ENCODE results near the gene ABCA13.

ABCA13 gene

DNA sequence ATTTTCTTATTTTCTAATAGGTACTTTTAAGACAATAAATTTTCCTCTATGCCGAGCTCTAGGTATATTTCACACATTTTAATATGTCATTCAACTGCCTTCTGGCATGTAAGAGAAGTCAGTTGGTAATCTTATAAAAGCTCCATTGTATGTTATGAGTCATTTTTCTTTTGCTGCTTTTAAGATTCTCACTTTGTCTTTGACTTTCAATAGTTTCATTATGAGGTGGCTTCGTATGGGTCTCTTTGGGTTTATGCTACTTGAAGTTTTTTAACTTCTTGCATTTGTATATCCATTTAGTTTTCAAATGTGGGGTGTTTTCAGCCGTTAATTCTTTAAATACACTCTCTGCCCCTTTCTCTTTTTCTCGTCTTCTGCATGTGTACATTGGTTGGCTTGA lies 80.5 kb downstream of the ABCA13 start:
- Histone ChIP-seq H3K23ac (ENCODE audit: low read length in 2 of 2) (no peak overlapping the region), H2BK12ac (ENCODE audit: low read length in 2 of 2) (no peak overlapping the region), H3K9me3 (ENCODE audit: control insufficient read depth, low read length) (peaks cover 3% of the 10 kb centered on the region), H2BK120ac (ENCODE audit: low read depth, low read length) (no peak overlapping the region), H2BK15ac (ENCODE audit: low read depth, poor library complexity, severe bottlenecking) (no peak overlapping the region), H3K79me1 (replicated peaks; ENCODE audit: low read length, poor library complexity, severe bottlenecking) (no peaks in the 10 kb centered on the region), H2BK5ac (ENCODE audit: low read depth, low read length, poor library complexity, severe bottlenecking) (no peak overlapping the region), H3K4ac (ENCODE audit: low read depth in 1 of 2, low read length in 2 of 2) (no peak overlapping the region), H3K4me2 (ENCODE audit: low read length, poor library complexity, severe bottlenecking) (no peak overlapping the region), H3K9ac (ENCODE audit: low read length) (no peak overlapping the region), H2AFZ (ENCODE audit: low read depth, low read length) (no peak overlapping the region), H4K91ac (ENCODE audit: low read length) (no peak overlapping the region), H3K14ac (ENCODE audit: low read length in 2 of 2) (no peak overlapping the region), H4K8ac (ENCODE audit: low read length) (no peak overlapping the region), H3K27me3 (ENCODE audit: control insufficient read depth in 1 of 2, insufficient read depth in 1 of 2, low read length in 2 of 2) (no peaks in the 10 kb centered on the region), H2AK5ac (ENCODE audit: low read length, severe bottlenecking) (no peak overlapping the region), H3K4me1 (ENCODE audit: control insufficient read depth, insufficient read depth, low read depth, low read length) (no peaks in the 10 kb centered on the region), H3K36me3 (ENCODE audit: control insufficient read depth in 1 of 2, insufficient read depth in 2 of 2, low read depth in 1 of 2, low read length in 2 of 2) (no peaks in the 10 kb centered on the region), H3K4me3 (ENCODE audit: insufficient read depth in 1 of 2, low read depth in 1 of 2, low read length in 2 of 2) (no peak overlapping the region), H3K18ac (ENCODE audit: low read depth in 1 of 2, low read length in 2 of 2) (no peak overlapping the region), H3K27ac (ENCODE audit: low read length, poor library complexity, severe bottlenecking) (no peak overlapping the region)
- DNase-seq, result no peak
- WGBS, result no CpG with 5 or more reads among the region's 4 CpGs

DNA sequence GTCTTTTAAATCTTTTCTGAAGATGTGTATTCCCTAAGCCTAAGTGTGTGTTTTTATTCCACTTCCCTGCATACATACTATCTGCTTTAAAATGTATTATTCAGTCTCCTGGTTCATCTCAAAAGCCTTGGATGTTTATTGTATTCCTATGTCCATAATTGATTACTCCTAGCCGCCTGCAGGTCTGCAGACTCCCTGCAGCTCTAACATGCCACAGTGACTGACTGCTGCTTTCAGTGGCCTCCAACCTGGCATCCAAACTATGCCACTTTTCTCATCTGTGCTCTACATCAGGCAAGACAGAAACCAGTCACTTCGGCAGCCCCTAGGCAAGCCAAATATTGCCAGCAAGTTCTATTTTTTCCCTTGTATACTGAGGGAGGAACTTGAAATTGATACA lies 81.7 kb downstream of the ABCA13 start:
- 41% methylated on average over 1 of the region's 2 CpGs for WGBS
- no peak overlapping the region for H3K23ac ChIP-seq (ENCODE audit: low read length in 2 of 2)
- no peak overlapping the region for H3K18ac ChIP-seq (ENCODE audit: low read depth in 1 of 2, low read length in 2 of 2)
- H3K4me2 ChIP-seq (ENCODE audit: low read length, poor library complexity, severe bottlenecking), result no peak overlapping the region
- no peak overlapping the region for H2BK120ac ChIP-seq (ENCODE audit: low read depth, low read length)
- no peak overlapping the region for H3K4me3 ChIP-seq (ENCODE audit: insufficient read depth in 1 of 2, low read depth in 1 of 2, low read length in 2 of 2)
- H3K79me1 ChIP-seq (replicated peaks; ENCODE audit: low read length, poor library complexity, severe bottlenecking), result no peaks in the 10 kb centered on the region
- no peak overlapping the region for H2BK15ac ChIP-seq (ENCODE audit: low read depth, poor library complexity, severe bottlenecking)
- H3K27ac ChIP-seq (ENCODE audit: low read length, poor library complexity, severe bottlenecking), result no peak overlapping the region
- H3K9me3 ChIP-seq (ENCODE audit: control insufficient read depth, low read length), result peaks cover 3% of the 10 kb centered on the region
- no peaks in the 10 kb centered on the region for H3K36me3 ChIP-seq (ENCODE audit: control insufficient read depth in 1 of 2, insufficient read depth in 2 of 2, low read depth in 1 of 2, low read length in 2 of 2)
- no peak overlapping the region for H2AK5ac ChIP-seq (ENCODE audit: low read length, severe bottlenecking)
- no peak overlapping the region for H3K9ac ChIP-seq (ENCODE audit: low read length)
- H2AFZ ChIP-seq (ENCODE audit: low read depth, low read length), result no peak overlapping the region
- no peak for DNase-seq
- no peak overlapping the region for H2BK12ac ChIP-seq (ENCODE audit: low read length in 2 of 2)
- no peaks in the 10 kb centered on the region for H3K27me3 ChIP-seq (ENCODE audit: control insufficient read depth in 1 of 2, insufficient read depth in 1 of 2, low read length in 2 of 2)
- H4K8ac ChIP-seq (ENCODE audit: low read length), result no peak overlapping the region
- no peaks in the 10 kb centered on the region for H3K4me1 ChIP-seq (ENCODE audit: control insufficient read depth, insufficient read depth, low read depth, low read length)
- H2BK5ac ChIP-seq (ENCODE audit: low read depth, low read length, poor library complexity, severe bottlenecking), result no peak overlapping the region
- H3K4ac ChIP-seq (ENCODE audit: low read depth in 1 of 2, low read length in 2 of 2), result no peak overlapping the region
- H3K14ac ChIP-seq (ENCODE audit: low read length in 2 of 2), result no peak overlapping the region
- no peak overlapping the region for H4K91ac ChIP-seq (ENCODE audit: low read length)

DNA sequence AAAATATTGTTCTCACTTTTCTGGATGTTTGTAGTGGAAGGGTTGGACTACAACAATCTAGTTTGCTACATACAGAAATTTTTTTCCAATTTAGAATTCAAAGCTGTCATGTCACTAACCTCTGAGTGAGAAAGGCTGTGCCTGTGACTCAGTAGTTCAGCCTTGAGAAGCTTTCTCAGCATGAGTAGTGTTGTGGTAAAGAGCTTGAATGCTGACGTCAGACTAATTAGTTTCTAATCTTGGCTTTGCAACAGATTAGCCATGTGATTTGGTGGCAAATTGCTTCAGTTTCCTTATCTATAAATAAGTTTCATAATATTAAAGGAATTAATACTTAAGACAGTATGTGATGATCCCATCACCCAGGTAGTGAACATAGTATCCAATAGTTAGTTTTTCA lies 83.8 kb downstream of the ABCA13 start:
- H3K9ac ChIP-seq (ENCODE audit: low read length), result peak overlapping the region; percentile 69
- no peak overlapping the region for H3K23ac ChIP-seq (ENCODE audit: low read length in 2 of 2)
- no peaks in the 10 kb centered on the region for H3K4me1 ChIP-seq (ENCODE audit: control insufficient read depth, insufficient read depth, low read depth, low read length)
- no peak overlapping the region for H4K8ac ChIP-seq (ENCODE audit: low read length)
- no peak for DNase-seq
- no peak overlapping the region for H4K91ac ChIP-seq (ENCODE audit: low read length)
- H3K9me3 ChIP-seq (ENCODE audit: control insufficient read depth, low read length), result peaks cover 3% of the 10 kb centered on the region
- H2AFZ ChIP-seq (ENCODE audit: low read depth, low read length), result no peak overlapping the region
- no peak overlapping the region for H3K4ac ChIP-seq (ENCODE audit: low read depth in 1 of 2, low read length in 2 of 2)
- no peak overlapping the region for H2BK15ac ChIP-seq (ENCODE audit: low read depth, poor library complexity, severe bottlenecking)
- H3K14ac ChIP-seq (ENCODE audit: low read length in 2 of 2), result no peak overlapping the region
- no peak overlapping the region for H3K18ac ChIP-seq (ENCODE audit: low read depth in 1 of 2, low read length in 2 of 2)
- no peaks in the 10 kb centered on the region for H3K27me3 ChIP-seq (ENCODE audit: control insufficient read depth in 1 of 2, insufficient read depth in 1 of 2, low read length in 2 of 2)
- H3K36me3 ChIP-seq (ENCODE audit: control insufficient read depth in 1 of 2, insufficient read depth in 2 of 2, low read depth in 1 of 2, low read length in 2 of 2), result no peaks in the 10 kb centered on the region
- no peak overlapping the region for H2BK12ac ChIP-seq (ENCODE audit: low read length in 2 of 2)
- no peak overlapping the region for H3K4me3 ChIP-seq (ENCODE audit: insufficient read depth in 1 of 2, low read depth in 1 of 2, low read length in 2 of 2)
- H3K79me1 ChIP-seq (replicated peaks; ENCODE audit: low read length, poor library complexity, severe bottlenecking), result no peaks in the 10 kb centered on the region
- no CpG with 5 or more reads among the region's 1 CpG for WGBS
- no peak overlapping the region for H2AK5ac ChIP-seq (ENCODE audit: low read length, severe bottlenecking)
- H2BK5ac ChIP-seq (ENCODE audit: low read depth, low read length, poor library complexity, severe bottlenecking), result no peak overlapping the region
- H3K4me2 ChIP-seq (ENCODE audit: low read length, poor library complexity, severe bottlenecking), result no peak overlapping the region
- H3K27ac ChIP-seq (ENCODE audit: low read length, poor library complexity, severe bottlenecking), result no peak overlapping the region
- H2BK120ac ChIP-seq (ENCODE audit: low read depth, low read length), result no peak overlapping the region

DNA sequence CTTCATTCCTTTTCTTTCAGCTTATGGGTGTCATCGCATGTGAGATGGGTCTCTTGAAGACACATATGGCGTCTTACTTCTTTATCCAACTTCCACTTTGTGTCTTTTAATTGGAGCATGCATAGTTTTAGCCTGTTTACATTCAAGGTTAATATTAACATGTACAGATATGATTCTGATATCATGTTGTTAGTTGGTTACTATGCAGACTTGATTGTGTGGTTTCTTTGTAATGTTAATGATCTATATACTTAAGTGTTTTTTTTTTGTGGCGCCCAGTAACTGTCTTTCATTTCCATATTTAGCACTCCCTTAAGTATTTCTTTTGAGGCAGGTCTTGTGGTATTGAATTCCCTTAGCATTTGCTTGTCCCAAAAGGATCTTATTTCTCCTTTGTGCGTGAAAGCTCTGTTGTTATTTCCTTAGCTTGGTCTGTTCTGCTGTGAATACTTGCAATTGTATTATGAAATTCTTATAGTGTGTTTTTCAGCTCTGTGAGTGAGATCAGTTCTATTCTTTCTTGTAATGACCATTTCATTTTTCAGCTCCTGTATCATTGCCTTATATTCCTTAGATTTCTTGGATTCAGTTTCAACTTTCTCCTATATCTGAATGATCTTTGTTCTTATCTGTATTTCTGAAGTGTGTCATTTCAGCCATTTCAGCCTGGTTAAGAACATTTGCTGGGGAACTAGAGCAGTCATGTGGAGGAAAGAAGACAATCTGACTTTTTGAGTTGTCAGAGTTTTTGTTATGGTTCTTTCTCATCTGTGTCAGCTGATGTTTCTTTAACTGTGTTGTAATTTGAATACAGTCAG lies 88.4 kb downstream of the ABCA13 start:
- no peak overlapping the region for H4K91ac ChIP-seq (ENCODE audit: low read length)
- no peak overlapping the region for H3K14ac ChIP-seq (ENCODE audit: low read length in 2 of 2)
- no peak overlapping the region for H3K9ac ChIP-seq (ENCODE audit: low read length)
- no peak overlapping the region for H3K27ac ChIP-seq (ENCODE audit: low read length, poor library complexity, severe bottlenecking)
- H3K4me2 ChIP-seq (ENCODE audit: low read length, poor library complexity, severe bottlenecking), result no peak overlapping the region
- no peaks in the 10 kb centered on the region for H3K36me3 ChIP-seq (ENCODE audit: control insufficient read depth in 1 of 2, insufficient read depth in 2 of 2, low read depth in 1 of 2, low read length in 2 of 2)
- no peak overlapping the region for H2AFZ ChIP-seq (ENCODE audit: low read depth, low read length)
- no peaks in the 10 kb centered on the region for H3K4me1 ChIP-seq (ENCODE audit: control insufficient read depth, insufficient read depth, low read depth, low read length)
- H2AK5ac ChIP-seq (ENCODE audit: low read length, severe bottlenecking), result no peak overlapping the region
- WGBS, result 58% methylated on average over 2 of the region's 4 CpGs
- no peak overlapping the region for H2BK120ac ChIP-seq (ENCODE audit: low read depth, low read length)
- no peak overlapping the region for H3K23ac ChIP-seq (ENCODE audit: low read length in 2 of 2)
- no peak for DNase-seq
- no peak overlapping the region for H2BK15ac ChIP-seq (ENCODE audit: low read depth, poor library complexity, severe bottlenecking)
- H3K27me3 ChIP-seq (ENCODE audit: control insufficient read depth in 1 of 2, insufficient read depth in 1 of 2, low read length in 2 of 2), result no peaks in the 10 kb centered on the region
- H3K4ac ChIP-seq (ENCODE audit: low read depth in 1 of 2, low read length in 2 of 2), result no peak overlapping the region
- H4K8ac ChIP-seq (ENCODE audit: low read length), result no peak overlapping the region
- H3K9me3 ChIP-seq (ENCODE audit: control insufficient read depth, low read length), result peaks cover 3% of the 10 kb centered on the region
- H2BK12ac ChIP-seq (ENCODE audit: low read length in 2 of 2), result no peak overlapping the region
- no peak overlapping the region for H3K4me3 ChIP-seq (ENCODE audit: insufficient read depth in 1 of 2, low read depth in 1 of 2, low read length in 2 of 2)
- H3K18ac ChIP-seq (ENCODE audit: low read depth in 1 of 2, low read length in 2 of 2), result no peak overlapping the region
- no peaks in the 10 kb centered on the region for H3K79me1 ChIP-seq (replicated peaks; ENCODE audit: low read length, poor library complexity, severe bottlenecking)
- H2BK5ac ChIP-seq (ENCODE audit: low read depth, low read length, poor library complexity, severe bottlenecking), result no peak overlapping the region
